HUDEP-2 (cell line): ENCODE data around the gene MYB.
A peak's percentile ranks its signal among the peaks of the same experiment; 100 is the strongest.
"Not testable (repeated sequence)": the region's sequence is repeated elsewhere in the genome, so short reads cannot be mapped to it uniquely, and the experiment has no call there.

Experiments used
- DNase-seq, 76 experiments: peaks; one replicate each; lab custom pipeline; 2025; ENCODE audit not compliant: unreplicated experiment in 76 of 76; lab: John Stamatoyannopoulos, UW

The MYB gene

DNA sequence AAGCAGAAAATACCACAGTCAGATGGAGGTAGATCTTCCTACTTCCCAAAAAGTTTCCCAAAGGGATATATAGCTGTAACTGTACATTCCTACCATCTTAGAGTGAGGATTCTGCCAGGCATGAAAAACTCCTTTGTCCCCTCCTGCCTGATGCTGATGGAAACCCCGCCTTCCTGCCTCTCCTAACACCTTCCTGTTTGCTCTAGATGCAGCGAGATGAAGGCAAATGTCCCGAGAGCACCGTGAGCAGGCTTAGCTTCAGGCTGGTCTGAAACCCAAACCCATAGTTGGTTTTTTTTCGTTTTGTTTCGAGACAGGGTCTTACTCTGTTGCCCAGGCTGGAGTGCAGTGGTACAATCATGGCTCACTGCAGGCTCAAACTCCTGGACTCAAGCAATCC is 55.6 kb downstream of the MYB start:
- no peak for DNase-seq

DNA sequence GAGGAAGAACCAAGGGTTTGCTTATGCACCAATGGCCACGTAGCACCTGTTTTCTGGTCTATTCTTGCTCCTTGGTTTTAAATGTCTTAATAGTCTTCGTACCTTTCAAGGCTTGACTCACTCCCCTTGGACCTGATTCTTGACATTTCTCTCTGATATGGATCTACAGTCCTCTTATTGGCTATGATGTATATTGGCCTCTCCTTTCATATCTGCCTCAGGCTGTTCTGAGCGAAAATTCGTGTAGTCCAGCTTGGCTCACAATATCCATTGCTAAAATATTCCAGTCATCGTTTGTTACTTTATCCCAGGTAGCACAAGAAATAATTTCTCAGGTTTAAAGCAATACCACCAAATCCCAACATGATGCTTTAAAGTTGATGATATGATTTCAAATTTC is 59.6 kb downstream of the MYB start:
- no peak for DNase-seq

DNA sequence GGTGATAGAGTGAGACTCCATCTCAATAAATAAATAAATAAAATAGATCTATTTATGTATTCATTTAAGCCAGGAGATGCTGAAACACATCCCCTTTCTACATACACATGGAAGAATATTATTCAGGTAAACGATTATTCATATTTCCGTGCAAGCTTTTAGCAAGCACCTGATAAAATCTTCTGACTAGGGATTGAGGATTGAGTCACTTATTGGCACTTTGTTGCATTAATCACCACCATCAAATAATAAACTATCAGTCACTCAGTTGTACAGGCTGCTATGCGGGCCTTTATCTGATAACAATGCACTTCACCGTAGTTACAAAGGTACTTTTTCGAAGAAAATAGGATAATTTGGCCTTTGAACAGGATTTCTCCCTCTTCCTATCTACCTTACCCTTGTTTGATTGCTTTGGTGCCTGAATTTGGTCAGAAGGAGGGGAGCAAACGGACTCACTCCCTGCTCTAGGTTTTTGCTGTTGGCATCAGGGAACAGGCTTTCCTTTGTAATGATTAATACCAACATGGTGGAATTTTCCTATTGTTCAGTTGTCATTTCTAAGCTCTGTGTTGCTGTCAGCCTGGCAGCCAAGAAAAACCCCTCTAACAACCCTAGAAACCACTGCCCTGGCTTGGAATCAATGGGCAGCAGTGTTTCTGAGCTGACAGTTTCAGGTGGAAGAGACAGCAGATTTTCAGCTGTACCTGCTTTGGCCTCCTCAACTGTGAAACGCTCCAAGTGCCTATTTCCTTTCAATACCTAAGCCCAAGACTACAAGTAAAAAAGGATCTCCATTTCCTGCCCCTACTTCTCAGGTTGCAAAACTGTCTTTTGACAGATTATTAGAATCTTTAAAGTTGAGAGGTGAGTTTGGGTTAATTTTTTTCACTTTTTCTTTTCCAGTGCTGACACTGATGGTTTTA is 63.0 kb downstream of the MYB start:
- DNase-seq: no peak

DNA sequence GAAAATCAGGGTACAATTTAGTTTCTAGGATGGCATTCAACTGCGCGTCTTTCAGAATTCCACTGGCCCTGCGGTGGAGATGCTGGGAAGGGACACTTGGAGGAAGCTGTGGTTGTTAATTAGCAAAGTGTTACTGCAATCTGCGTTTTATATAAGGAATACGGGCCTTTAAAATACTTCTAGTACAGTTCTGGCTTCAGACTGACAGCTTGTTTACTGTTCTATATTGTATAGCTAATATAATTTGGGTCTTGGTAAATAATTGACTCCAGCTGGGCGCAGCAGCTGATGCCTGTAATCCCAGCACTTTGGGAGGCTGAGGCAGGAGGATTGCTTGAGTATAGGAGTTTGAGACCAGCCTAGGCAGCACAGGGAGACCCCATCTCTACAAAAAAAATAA is 63.7 kb downstream of the MYB start:
- DNase-seq: no peak

DNA sequence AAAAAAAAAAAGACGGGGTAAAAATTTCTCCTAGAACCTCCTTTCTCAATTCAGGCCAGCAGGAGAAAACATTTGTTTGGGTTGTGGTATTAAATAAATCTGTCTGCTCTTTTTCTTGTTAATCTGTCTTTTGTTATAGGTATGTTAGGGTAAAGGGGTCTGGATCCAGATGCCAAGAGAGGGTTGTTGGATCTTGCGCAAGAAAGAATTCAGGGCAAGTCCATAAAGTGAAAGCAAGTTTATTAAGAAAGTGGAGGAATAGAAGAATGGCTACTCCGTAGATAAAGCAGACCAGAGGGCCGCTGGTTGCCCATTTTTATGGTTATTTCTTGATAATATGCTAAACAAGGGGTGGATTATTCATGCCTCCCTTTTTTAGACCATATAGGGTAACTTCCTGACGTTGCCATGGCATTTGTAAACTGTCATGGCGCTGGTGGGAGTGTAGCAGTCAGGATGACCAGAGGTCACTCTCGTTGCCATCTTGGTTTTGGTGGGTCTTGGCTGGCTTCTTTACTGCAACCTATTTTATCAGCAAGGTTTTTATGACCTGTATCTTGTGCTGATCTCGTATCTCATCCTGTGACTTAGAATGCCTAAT is 65.4 kb downstream of the MYB start:
- DNase-seq: not testable (repeated sequence)

DNA sequence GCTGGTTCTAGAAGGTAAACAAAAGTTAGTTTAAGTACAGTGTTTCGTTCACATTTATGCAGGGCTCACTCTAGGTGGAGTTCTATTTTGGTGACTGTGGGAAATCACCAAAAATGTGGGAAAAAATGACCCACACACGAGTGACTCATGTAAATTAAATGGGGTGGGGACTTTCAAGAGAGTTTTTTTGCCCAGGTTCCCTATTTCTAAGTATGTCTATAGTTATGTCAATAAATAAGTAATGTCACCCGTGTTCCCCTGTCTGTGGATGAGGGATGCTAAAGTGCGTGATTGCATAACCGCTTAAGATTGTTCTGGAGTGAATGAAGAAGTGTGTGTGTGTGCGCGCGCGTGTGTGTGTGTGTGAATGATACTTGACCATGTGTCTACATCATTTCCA is 69.1 kb downstream of the MYB start:
- no peak for DNase-seq

DNA sequence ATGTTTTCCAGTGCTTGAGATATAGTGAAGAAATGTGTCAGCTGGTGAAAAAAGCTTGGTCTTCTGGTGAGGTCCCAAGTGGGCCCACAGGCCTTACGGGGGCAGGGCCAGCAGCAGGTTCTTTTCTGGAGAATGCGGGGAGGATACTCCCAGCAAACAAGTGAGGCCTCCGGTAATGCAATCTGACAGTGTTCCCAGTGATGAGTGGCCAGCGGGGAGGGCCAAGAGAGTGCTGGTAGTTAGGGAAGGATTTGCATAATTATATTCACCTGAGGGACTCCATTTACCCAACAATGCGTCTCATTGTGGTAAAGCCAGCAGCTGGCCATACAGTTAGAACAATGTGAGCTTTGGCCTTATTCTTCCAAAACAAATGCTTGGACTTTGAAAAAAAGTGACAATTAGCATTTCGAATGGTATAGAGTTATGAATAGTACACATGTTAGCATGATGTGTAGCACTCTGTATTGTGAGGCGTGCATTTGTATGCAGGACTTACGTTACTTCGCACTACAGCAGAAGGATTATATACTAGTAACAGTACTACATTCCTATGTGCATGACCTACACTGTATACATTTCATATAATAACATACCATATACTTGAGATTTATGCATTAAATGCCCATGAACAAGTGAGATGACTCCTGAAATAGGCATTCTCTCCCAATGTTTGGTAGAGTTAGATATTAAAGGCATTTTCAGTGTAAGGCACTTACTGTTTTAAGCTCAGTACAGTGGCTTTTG is 69.8 kb downstream of the MYB start:
- no peak for DNase-seq

DNA sequence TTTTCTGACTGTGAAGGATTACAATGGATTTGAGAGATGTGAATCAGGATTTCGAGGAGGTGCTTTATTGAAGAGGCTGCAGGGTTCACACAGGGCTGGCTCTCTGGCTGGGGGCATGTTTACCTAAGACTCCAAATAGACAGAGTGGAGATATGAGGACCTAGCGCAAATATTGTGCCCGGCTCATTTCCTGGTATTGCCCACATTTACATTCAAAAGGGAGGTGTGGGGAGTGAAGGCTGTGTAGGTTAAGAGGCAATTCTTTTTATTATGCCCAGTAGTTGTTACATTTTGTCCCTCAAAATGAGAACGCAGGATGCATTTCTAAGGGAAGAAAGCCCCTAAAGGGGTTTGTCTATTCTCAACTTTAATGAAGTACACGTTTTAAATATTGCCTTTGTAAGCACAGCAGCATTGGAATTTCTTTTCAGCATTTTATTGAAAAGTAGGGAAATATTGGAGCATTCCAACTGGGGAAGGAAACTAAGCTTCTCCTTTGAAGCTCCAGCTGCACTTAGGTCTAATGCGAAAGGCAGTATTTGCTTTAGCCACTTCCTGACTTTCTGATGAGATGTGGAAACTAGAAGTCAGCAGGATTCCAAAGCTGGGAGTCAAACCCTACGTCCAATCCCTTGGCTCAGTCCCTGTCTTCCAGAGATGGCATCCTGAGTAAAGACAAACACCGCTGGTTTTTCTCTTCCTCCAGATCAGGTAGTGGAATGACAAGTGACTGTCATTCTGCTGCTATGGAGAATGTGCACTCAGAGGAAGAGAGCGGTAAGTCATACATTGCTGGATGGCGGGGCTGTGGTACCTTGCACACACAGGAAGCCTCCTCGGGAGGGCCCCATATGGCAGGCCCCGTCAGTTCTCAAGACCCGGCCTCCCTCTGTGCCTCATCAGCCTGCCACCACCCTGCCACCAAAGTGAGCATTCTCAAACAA is 70.7 kb downstream of the MYB start:
- no peak for DNase-seq

DNA sequence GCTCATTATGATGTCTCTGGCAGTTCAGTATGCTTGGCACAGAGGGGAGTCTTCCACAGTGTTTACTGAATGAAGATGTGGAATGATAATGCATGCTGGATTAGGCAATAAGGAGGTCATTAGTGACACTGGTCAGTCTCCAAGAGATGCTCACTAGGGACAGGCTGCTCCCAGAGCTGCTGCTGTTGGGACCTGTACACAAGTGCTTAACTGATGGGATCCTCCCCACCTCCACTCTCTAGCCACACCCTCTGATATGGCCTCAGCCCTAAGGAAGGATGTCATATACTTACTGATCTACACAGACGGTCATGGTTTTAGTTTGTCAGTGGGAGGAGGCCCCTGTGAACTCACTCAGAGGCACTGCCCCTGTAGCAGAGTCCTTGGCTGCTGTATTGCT is 73.4 kb downstream of the MYB start:
- peak in 33 of 76 experiments; percentile 9 to 65 (median 29) for DNase-seq

DNA sequence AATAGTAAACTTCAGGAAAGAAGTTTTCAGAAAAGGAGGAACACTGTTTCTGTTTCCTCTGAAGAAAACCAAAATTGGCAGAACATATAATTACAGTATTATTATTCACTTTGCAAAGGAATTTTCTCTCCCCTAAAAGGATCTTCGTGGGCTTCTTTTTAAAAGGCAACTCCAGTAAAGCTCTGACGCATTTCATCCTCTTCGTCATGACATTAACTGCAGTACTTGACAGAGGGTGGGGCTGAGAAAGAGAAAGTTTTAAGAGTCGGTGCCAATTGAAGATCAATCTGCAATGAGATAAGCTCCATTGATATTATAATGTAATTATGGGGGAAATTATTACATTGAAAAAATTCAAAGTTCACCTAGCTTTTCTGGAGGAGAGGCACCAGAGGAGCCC is 75.8 kb downstream of the MYB start:
- DNase-seq: no peak

DNA sequence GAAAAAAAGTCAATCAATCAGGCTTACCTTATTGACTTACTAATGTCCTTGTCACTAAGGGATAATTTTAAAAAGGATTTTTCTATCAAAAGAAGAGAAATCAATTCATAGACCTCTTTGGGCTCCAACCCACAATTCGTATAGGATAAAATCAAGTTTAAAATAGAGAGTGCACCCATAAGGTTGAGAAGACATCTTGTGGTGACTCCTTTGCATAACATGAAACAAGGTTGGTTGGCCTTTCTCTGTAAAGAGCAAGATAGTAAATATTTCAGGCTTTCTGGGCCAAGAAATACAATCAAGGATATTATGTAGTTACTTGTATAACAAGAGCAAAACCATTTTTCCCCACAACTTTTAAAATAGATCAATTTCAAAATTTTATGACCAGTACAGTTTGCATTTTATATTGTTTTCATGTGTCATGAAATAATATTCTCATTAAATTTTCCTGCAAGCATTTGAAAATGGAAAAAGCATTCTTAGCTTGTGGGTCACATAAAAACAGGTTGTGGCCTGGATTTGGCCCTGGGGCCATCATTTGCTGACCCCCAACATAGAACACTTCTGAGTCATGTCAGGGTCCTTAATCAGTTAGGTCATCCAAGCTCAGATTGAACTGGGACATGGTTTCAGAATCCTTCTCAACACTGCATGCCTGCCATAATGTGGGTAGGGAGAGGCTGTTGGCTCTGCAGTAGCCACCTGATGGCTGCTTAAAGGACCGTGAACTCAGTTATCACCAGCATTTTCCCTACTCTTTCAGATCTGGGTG is 76.7 kb downstream of the MYB start:
- DNase-seq: peak in 14 of 76 experiments; percentile 18 to 51 (median 29)

DNA sequence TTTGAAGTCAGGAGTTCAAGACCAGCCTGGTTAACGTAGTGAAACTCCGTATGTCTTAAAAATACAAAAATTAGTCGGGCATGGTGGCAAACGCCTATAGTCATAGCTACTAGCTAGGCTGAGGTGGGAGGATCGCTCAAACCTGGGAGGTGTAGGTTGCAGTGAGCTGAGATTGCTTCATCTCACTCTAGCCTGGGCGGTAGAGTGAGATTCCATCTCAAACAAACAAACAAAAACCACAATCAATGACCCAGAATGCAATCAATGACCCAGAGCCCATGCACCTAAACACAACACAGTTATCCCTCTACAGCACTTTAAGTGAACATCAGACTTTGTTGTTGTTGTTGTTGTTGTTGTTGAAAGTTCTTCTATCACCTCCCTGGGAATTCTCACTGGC is 77.9 kb downstream of the MYB start:
- no peak for DNase-seq

DNA sequence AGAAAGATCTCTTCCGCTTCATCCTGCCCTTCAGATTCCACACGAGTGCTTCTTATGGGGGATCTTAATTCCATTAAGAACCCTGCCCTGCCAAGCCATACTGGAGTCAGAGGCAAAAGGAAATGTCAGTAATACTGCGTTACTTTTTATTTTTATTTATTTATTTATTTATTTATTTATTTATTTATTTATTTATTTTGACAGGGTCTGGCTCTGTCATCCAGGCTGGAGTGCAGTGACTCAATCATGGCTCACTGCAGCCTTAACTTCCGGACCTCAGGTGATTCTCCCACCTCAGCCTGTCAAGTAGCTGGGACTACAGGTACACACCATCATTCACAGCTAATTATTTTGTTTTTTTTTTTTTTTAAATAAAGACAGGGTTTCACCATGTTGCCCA is 79.5 kb downstream of the MYB start:
- DNase-seq: no peak

DNA sequence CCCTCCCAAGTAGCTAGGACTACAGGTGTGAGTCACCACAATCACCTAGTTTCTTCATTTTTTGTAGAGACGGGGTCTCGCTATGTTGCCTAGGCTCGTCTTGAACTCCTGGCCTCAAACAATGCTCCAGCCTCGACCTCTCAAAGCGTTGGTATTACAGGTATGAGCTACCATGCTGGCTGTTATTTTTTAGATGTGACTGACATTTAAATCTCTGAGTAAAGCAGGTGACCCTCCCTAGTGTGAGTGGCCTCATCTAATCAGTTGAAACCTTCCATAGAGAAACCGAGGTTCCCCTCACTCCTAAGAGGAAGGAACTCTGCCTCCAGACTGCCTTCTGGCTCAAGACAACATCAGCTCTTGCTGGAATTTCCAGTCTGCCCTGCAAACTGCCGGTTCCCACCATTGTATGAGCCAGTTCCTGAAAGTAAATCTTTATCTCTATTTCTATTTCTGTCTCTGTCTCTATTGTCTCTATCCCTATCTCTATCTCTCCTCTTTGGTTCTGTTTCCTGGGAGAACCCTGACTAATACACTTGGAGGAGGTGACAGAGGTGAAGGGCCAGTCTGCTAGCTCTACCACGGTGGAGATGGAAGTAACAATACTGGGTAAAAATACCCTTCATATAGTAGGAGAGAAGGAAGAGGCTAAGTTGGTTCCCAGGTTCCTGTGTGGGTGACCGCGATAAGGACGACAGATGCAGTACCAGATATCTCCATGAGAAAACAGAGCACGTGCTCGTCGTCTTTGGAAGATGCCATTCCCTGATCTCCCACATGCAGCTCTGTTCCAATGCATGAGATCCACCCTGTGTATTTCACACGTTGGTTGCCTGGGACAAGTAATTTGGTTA is 81.0 kb downstream of the MYB start:
- DNase-seq: peak in 20 of 76 experiments; percentile 6 to 56 (median 26)

DNA sequence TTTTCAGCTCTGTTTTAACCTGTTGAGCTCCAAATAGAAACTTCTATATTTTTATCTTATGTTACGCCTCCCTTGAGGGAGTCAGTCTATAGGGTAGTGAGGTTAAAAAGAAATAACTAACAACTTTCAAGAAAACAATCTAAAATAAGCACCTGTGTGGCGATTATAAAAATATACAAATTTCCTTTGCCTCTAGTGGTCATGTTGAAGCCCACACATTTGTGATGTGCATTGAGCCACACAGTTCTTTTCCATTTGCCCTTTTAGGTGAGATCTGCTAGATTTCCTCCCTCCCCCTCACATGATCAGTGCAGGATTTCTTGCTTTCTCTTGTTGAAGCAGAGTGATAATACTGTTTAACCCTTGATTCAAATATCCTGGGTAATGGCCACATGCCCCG is 84.2 kb downstream of the MYB start:
- no peak for DNase-seq

DNA sequence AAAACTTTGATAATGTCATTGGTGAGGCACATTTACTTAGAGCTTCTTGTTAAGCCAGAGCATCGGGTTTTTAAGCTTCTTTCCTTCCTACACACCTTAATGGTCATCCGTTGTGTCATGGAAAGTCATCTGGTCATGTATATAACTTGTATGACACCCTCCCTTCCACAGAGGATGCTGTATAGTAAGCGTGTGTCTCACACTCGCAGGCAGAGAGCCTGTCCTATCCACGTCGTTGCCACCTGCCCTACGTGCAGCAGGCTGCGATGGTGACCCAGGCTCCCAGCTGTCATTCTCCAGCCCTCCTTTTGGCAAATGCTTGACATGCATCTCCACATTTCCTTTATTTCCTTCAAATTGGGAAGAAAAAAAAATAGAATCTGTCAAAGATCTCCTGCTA is 85.6 kb downstream of the MYB start:
- DNase-seq: no peak

DNA sequence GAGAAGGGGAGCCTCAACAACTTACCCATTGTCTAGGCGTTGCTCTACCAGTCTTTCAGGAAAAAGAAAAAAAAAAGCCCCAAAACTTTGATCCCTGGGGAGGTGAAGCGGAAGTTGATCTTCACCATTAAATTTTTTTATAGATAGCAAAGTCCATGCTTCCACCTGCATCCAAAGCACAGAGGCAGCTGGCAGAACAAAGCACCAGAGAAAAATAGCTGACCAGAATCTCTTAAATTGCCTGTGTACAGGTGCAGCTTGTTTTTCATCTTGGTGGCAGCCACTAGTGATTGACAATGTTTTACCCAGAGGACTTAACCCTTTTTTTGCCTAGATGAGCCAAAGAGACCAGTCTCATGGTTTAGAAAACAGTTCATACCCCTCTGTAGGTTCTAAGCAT is 86.0 kb downstream of the MYB start:
- no peak for DNase-seq

DNA sequence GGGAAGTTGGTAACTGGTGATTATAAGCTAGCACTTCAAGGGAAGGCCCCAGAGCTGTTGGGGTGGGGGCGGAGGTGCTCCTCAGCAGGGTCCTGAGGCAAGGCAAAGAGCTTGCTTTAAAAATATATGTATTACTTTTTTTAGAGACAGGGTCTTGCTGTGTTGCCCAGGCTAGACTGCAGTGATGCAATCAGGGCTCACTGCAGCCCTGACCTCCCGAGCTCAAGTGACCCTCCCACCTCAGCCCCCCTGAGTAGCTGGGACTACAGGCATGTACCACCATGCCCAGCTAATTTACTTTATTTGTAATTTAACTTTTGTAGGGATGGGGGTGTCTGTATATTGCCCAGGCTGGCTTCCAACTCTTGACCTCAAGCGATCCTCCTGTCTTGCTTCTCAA is 87.2 kb downstream of the MYB start:
- DNase-seq: no peak

DNA sequence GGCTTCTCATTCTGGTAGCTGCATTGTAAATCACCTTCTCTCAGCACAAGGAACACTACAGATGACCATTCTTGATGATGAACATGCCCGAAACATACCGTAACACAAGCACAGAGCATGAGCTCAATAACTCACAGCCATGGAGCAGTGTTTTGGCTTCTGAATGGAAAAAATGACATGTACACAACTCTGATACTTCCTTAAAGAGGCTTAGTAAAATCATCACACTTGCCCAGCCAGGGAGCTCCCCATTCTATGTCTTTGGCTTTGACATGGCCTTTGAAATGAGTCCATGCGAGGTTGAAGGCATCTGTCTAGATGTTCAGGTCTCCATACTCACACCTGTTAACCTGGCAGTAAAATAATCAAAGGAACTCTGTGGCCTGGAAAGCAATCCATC is 87.6 kb downstream of the MYB start:
- DNase-seq: no peak
